HG03064 (cell line): ENCODE measurements around the gene TP53TG5.

Source experiments
- ATAC-seq: cut with Tn5 transposase; IDR thresholded peaks from one replicate; pipeline ENCODE4 v1.9.1; 2021; ENCODE audit warnings: low read depth; ENCODE audit not compliant: unreplicated experiment

TP53TG5 gene

DNA sequence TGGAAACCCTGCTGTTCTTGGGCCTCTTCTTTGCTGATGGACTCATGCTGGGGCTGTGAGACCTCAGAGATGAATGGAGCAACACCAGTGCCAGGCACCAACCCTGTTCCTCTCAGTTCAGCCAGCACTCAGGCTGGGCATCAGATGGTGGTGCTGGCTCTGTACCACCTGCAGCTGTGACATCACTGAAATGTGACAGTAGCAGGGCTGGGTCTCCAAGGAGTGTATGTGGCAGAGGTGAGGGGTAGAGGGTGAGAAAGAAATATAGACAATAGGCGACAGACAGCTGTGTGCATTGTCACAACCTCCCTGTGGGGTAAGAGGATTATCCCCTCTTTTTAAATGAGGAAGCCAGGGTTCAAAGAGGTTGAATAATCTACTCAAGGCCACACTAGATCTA lies at the start of gene TP53TG5:
Gene TP53TG5, minus strand, starts transcription at position 135 of the 400 bp plus-strand sequence. Its CDS starts 89 bp downstream, at position 46.
- ATAC-seq, result no peak

DNA sequence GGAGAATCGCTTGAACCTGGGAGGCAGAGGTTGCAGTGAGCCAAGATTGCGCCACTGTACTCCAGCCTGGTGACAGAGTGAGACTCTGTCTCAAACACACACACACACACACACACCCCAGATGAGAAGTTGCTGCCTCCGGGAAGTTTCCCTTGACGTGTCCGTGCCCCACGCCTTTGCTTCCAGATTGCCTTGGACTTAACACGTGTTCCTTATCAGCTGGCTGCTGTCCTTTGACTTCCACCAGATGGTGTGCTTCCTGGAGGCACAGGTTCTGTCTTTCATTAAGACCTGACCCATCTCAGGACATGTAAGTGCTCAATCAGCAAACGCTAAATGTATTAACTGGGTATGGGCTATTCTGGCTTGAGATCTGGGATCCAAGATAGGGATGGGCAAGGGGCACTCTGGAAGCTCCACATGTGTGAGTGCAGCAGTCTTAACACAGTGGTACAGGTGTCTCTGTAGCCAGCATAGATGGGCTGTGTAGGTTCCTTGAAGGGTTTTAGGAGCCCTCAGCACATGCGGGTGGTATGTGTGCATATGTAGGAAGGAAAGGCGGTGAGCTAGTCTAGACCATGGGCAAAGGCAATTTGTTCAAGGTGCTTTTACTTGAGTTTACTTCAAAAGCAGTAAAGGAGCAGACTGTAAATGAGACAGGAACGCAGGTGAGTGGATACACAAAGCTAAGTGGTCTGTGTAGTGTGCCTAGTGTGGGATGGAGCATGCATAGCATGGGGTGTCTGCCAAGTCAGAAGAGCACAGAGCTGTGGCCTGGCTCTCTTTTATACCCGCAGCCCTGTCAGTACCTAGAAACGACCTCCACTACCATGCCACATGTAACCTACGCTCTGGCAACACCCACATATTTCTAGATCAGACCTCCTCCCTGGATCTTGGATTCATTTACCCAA lies 49.4 kb upstream of the TP53TG5 start:
- ATAC-seq, result no peak

DNA sequence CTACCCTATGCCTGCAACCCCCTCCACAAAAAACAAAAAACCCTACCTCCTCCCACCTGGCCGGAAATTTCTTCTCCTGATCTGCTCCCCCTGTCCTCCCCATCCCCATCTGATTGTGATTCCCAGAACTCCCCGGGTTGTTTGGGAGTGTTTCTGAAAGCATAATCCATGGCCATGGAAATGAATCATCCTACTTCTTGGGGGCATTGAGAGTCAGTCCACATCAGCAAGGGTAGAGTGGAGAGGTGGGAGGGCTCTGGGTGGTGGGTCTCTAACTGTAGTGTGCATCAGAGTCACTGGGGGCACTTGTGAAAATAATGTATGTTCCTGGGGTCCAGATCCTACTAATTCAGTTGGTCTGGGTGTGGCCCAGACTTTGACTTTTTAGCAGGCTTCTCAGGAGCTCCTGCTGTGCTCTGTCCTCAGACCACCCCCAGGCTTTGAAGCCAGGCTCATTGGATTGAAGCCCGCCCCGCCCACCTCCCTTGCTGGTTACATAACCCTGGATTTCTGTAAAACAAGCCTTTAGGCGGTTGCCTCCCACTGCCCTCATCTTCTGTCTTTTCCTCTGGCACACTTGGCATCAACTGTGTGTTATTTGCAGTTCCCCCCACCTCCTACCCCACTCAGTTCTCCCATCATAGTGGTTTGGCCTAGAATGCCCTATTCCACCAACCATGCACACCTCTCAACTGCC lies 48.3 kb upstream of the TP53TG5 start:
- ATAC-seq, result no peak

DNA sequence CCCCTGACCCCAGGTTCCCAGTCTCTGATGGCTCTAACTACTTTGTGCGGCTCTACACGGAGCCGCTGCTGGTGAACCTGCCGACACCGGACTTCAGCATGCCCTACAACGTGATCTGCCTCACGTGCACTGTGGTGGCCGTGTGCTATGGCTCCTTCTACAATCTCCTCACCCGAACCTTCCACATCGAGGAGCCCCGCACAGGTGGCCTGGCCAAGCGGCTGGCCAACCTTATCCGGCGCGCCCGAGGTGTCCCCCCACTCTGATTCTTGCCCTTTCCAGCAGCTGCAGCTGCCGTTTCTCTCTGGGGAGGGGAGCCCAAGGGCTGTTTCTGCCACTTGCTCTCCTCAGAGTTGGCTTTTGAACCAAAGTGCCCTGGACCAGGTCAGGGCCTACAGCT lies 47.4 kb upstream of the TP53TG5 start:
- ATAC-seq, result no peak

DNA sequence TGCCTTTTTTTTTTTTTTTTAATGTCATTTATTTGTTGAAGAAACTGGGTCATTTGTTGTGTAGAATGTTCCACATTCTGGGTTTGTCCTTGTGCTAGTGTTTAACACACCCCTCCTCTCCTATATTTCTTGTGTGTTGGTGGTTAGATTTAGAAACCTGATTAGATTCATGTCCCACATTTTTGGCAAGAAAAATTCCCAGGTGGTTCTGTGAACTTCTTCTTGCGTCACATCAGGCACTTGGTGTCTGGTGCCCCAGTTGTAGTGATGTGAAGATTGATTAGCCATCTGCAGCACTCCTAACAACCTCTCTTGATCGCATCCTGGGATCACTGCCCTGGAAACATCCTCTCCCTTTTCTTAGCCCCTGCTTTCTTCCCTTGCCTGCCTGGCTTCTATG lies 45.6 kb upstream of the TP53TG5 start:
- ATAC-seq, result no peak

DNA sequence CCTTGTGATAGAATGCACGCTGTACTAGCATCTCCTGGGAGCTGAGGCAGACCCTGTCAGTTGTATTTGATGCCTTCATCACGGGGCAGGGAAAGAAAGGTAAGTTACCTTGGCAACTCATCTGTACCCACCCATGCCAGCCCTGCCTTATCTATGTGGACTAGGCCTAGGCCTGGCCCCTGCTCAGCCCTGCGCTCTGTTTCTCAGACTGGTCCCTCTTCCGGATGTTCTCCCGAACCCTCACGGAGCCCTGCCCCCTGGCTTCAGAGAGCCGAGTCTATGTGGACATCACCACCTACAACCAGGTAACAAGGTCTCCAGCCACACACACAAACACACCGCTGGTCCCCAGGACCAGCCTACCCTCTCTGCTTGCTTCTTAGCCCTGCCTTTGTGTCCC lies 42.0 kb upstream of the TP53TG5 start:
- ATAC-seq, result no peak

DNA sequence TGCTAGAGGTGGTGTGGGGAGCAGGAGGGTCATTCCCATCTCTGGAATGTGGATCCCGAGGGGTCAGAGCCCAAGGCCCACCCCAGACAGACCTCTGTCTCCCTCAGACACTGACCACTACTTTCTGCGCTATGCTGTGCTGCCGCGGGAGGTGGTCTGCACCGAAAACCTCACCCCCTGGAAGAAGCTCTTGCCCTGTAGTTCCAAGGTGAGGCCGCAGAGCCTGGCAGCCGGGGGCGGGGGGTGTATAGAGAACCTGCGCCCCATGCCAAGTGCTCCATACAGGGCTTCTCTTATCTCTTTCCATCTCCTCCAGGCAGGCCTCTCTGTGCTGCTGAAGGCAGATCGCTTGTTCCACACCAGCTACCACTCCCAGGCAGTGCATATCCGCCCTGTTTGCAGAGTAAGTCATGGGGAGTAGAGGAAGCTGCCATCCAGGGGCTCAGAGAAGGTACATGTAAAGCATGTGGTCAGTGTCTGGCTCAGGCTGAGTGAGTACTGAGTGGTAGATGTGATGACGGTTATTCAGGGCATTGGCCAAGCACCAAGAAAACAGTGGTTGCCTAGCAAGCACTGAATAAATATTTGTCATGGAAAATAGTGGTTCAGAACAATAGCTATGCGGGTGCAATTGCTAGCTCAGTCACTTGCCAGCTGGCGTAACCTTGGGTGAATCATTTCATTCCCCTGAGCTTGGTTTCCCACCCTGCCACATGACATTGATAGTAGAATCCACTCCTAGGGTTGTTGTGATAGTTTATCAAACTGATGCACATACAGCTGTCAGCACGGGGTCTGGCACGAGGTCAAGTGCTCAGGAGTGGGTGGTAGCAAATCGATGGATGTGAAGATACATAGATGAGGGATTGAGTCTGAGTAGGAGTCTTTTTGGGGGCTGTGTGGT lies 41.3 kb upstream of the TP53TG5 start:
- ATAC-seq, result no peak

DNA sequence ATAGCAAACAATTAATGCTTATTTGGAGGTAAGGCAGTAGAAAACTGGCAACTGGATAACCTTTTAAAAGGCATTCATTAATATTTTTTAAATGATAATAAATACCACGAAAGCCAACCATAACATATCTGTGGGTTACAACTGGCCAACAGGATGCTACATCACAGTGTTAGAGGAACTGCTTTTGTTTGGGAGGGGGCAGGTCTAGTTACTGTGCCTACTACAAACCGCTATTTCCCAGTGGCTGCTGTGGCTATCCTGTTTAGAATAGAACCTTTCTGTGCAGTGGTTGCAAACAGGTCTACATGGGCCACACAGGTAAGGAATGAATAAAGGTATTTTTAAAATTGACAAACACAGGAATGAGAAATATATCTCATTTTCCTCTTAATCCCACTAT lies 38.8 kb upstream of the TP53TG5 start:
- no peak for ATAC-seq

DNA sequence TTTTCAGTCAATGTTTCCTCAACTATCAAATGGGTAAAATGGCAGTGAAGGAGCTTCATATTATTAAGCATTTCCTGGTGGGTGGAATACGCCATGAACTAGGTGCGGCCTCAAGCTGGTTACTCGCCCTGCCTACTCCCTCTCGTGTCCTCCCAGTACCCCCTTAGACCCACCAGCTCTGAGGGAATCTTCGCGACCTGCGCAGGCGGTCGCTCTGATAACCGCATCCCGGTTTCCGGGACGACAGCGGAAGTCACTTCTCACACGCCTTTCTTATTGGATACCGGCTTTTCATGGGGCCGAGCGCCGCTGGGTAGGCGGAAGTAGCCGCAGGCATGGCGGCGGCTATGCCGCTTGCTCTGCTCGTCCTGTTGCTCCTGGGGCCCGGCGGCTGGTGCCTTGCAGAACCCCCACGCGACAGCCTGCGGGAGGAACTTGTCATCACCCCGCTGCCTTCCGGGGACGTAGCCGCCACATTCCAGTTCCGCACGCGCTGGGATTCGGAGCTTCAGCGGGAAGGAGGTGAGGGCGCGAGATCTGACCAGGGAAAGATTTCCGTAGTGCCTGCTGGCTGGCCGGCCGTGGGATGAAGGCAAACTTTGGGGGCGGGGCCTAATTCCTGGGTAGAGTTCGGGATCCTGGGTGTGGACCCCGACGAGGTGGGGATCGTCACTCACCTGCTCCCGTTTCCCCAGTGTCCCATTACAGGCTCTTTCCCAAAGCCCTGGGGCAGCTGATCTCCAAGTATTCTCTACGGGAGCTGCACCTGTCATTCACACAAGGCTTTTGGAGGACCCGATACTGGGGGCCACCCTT lies 37.9 kb upstream of the TP53TG5 start, which contains the start of gene PIGT:
Gene PIGT, plus strand, starts transcription at position 320 of the 816 bp plus-strand sequence. Its CDS starts 16 bp downstream, at position 336.
- ATAC-seq, result no peak

DNA sequence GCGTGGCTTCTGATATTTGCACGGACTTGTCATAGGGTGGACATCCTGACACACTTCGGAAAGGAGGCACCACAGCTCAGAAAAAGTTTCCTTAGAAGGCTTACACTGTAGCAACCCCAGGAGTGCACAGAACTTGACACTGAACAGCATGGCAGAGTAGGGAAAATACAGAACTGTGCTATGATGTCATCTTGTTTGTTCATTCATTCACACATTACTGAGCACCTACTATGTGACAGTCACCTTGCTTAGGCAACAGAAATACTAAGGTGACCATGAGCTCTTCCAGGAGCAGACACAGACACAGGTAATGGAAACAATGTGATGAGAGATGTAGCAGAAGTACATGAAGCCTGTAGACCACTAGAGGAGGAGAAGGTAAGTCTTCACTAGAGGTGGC lies 35.4 kb upstream of the TP53TG5 start:
- ATAC-seq, result no peak

DNA sequence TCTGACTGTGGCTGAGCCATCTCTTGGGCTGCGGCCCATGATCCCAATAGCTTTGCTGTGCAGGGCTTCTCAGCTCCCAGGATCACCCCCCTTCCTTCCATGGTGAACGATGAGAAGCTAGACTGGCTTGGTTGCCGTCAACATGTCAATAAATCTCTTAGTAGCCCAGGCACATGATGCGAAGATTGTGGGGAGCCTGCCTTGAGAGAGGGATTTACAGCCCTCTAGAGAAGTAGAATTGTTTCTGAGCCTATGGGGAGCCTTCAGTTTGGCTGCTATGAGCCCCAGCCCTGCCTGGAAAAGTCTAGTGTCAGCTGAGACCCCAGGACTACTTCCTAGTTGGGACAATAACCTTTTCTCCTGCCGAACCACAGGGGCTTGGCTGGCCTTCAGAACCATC lies 34.5 kb upstream of the TP53TG5 start:
- no peak for ATAC-seq

DNA sequence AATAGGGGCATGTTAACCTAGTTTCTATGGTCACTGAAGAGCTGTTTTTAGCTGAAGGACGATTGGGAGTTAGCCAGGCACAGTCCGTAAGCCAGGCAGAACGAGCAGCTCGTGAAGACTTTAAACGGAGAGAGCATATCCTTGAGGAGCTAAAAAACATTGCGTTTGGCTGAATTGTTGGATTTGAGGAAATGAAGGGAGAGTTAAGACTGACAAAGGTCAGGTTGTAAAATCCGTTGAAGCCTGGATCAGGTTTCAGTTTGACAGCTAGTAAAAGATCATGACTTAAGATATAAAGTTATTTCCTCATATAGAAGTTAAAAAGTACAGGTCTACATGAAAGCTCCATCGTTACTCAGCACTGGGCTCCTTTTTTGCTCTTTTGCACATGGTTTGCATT lies 32.8 kb upstream of the TP53TG5 start:
- no peak for ATAC-seq

DNA sequence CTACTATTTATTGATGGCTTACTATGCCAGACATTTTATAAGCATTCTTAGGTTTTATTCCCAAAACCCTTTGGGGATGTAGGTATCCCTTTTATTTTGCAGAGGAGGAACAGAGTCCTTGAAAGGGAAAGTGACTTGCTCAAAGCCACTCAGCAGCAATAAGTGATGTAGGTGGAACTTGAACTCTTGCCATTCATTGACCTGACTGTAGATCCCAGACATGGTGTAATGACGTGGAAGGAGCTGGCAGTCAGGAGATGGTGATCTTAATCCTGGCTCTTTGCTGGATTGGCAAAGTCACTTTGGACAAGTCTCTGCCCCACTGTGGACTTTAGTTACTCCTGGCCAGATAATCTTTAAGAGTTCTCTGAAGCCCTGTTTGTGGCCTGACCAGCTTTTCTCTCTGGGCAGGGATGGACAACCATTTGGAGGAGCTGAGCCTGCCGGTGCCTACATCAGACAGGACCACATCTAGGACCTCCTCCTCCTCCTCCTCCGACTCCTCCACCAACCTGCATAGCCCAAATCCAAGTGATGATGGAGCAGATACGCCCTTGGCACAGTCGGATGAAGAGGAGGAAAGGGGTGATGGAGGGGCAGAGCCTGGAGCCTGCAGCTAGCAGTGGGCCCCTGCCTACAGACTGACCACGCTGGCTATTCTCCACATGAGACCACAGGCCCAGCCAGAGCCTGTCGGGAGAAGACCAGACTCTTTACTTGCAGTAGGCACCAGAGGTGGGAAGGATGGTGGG lies 31.6 kb upstream of the TP53TG5 start:
- ATAC-seq, result no peak

DNA sequence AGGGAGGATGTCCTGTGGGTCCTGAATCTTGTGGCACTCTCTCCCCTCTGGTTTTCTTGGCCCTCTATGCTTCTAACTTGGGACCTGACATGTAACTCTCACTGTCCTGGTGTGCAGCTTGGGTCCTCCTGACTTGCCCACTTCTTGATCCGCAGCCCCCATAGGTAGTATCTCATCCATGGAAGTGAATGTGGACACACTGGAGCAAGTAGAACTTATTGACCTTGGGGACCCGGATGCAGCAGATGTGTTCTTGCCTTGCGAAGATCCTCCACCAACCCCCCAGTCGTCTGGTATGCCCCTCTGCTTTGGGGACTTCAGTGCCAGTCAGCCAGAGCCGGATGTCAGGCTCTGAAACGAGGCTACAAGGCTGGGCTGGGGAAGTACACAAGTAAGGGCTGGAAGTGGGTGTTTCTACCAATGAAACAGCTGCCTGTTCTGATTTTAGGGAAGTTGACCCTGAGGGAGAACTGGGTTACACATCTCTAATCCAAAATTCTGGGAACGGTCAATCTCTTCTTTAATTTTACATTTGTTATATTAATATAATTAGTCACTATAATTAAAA lies 30.6 kb upstream of the TP53TG5 start:
- no peak for ATAC-seq

DNA sequence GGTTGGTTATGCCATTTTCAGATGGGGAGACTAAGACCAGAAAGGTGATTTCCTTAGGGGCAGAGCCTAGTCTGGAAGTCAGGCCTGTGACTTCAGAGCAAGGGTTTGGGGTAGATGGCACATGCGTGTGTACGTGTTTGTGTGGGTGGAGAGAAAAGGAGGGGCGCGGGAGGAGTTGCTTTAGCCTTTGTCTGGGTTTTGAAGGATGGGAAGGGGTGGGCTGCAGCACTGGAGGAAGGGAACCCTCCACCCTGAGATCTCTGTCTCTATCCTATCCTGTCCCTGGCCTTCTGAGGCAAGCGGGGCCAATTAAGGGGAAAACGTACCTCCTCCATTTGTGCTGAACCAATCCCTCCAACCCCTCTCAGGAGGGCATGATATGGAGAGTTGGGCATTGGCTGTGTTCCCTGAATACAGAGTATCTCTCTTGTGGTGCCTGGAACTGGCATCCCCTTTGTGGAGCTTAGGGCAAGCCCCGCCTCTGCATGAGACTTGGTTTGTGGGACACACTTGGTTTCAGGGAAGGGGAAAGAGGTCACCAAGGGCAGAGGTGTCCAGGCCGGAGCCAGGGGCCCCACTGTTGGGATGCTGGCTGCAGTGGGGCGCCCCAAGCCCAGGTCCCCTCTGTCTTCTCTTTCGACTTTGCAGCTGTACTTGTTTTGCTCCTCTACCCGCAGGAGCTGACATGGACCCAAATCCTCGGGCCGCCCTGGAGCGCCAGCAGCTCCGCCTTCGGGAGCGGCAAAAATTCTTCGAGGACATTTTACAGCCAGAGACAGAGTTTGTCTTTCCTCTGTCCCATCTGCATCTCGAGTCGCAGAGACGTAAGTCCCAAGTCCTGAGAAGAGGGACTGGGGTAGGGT lies 29.9 kb upstream of the TP53TG5 start, which contains the start of gene DBNDD2:
Gene DBNDD2, plus strand, starts transcription at position 507 of the 863 bp plus-strand sequence. Its CDS starts 179 bp downstream, at position 686.
- ATAC-seq, result no peak

DNA sequence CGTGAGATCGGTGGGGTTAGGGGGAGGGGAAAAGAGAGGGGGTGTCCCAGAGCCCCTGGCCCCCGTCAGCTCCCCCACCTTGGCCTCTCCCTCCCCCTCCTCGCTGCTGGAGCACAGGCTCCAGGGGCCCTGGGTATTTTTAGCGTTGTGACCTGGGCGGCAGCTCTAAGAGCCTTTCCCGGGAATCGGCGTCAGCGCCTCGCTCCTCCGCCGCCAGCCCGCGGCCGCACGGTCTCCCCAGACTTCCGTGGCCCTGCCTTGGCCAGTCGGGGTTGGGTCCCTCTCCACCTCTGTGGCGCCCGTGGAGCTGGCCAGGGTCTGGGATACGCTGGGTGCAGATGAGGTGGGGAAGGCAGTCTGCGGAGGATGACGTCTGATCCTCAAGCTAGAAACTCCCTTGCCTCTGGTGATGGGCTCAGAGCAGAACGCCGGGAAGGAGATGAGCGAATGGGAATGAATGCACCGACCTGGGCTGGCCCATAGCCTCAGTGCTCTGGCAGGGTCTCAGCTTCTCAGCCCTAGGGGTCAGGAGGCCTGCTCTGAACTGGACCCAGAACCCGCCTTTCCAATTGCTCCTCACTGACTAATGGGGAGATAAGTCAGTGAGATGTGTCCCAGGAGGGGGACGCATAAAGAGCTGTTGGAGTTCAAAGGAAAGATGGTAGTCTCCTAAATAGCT lies 29.1 kb upstream of the TP53TG5 start:
- no peak for ATAC-seq
